Anterior cingulate cortex (tissue), 58 donors: Measurements from ENCODE around the gene CDH11.
A peak's percentile ranks its signal among the peaks of the same experiment; 100 is the strongest.

Experiments
- DNase-seq, 58 donors: peaks; one replicate each; lab custom pipeline; 2025; lab: John Stamatoyannopoulos, UW

The CDH11 gene

GRCh38 chr16:64989050-64989449 is 132.8 kb downstream of the CDH11 start:
- no peak for DNase-seq

- DNase-seq, result peak in 44 of 58 donors; percentile 2 to 55 (median 20)
Measured at GRCh38 chr16:64983963-64984362, 137.9 kb downstream of the CDH11 start.

GRCh38 chr16:64983231-64983630 is 138.6 kb downstream of the CDH11 start:
- no peak for DNase-seq

GRCh38 chr16:64982581-64982980 is 139.3 kb downstream of the CDH11 start:
- no peak for DNase-seq

GRCh38 chr16:64981568-64982281 is 140.1 kb downstream of the CDH11 start:
- DNase-seq, result no peak

GRCh38 chr16:64977206-64977920 is 144.5 kb downstream of the CDH11 start:
- no peak for DNase-seq

- DNase-seq, result no peak
Measured at GRCh38 chr16:64975821-64976220, 146.0 kb downstream of the CDH11 start.

GRCh38 chr16:64974381-64974780 is 147.5 kb downstream of the CDH11 start:
- DNase-seq, result no peak

- no peak for DNase-seq
Measured at GRCh38 chr16:64973171-64973570, 148.7 kb downstream of the CDH11 start.

- DNase-seq, result no peak
Measured at GRCh38 chr16:64971171-64971570, 150.7 kb downstream of the CDH11 start.

- DNase-seq, result no peak
Measured at GRCh38 chr16:64969221-64969620, 152.6 kb downstream of the CDH11 start.

GRCh38 chr16:64968539-64968938 is 153.3 kb downstream of the CDH11 start:
- no peak for DNase-seq

GRCh38 chr16:64964126-64964540 is 157.7 kb downstream of the CDH11 start:
- no peak for DNase-seq

GRCh38 chr16:64962786-64963185 is 159.1 kb downstream of the CDH11 start:
- no peak for DNase-seq

GRCh38 chr16:64957246-64957645 is 164.6 kb downstream of the CDH11 start:
- DNase-seq, result no peak

GRCh38 chr16:64952177-64952576 is 169.7 kb downstream of the CDH11 start:
- DNase-seq, result no peak

- DNase-seq, result no peak
Measured at GRCh38 chr16:64951193-64951592, 170.7 kb downstream of the CDH11 start.

GRCh38 chr16:64950731-64951130 is 171.1 kb downstream of the CDH11 start:
- DNase-seq, result no peak

- DNase-seq, result no peak
Measured at GRCh38 chr16:64950262-64950661, 171.6 kb downstream of the CDH11 start.

GRCh38 chr16:64948056-64948455 is 173.8 kb downstream of the CDH11 start:
- DNase-seq, result no peak

GRCh38 chr16:64947651-64948050 is 174.2 kb downstream of the CDH11 start:
- no peak for DNase-seq

GRCh38 chr16:64933885-64934284 is 188.0 kb downstream of the CDH11 start:
- peak in 14 of 58 donors; percentile 5 to 58 (median 16) for DNase-seq
